GM18858 (cell line): ENCODE data around the gene ARSG.
"Not testable (repeated sequence)": the region's sequence is repeated elsewhere in the genome, so short reads cannot be mapped to it uniquely, and the experiment has no call there.

ENCODE experiments used
- ATAC-seq: cut with Tn5 transposase; IDR thresholded peaks from one replicate; pipeline ENCODE4 v1.9.1; 2021; ENCODE audit not compliant: unreplicated experiment

ARSG gene

DNA sequence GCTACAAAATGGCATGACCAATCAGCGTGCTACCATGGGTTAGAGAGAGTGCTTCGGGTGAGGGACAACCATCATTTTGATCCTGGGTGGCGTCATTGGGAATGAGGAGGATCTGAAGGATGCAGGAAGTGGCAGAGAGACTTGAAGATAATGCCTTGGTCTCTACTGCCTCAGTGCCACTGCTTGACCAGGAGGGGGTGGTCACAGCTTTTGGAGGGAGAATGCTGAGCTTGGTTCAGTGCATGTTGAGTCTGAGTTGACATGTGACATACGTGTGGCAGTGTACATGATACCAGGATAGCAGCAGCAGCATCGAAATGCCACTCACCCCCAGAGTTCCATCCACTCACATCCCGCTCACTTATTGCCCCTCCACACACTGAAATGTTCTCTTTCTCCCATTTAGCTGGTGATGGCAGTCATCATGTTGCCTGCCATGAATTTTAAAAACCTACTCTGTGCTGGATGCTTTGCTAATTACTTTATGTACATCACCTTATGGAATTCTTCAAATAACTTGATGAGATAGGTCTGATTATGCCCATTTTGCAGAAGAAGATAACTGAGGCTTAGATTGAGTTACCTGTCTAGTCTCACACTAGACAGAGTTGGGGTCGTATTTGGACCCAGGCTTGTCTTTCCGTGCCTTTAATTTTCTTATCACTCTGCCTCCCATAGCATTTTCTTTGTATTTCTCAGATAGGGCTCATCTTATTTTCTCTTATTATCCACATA lies 36.7 kb downstream of the ARSG start:
- ATAC-seq: no peak

- ATAC-seq: no peak
Observed at GRCh38 chr17:68328676-68329075, 37.4 kb downstream of the ARSG start.

DNA sequence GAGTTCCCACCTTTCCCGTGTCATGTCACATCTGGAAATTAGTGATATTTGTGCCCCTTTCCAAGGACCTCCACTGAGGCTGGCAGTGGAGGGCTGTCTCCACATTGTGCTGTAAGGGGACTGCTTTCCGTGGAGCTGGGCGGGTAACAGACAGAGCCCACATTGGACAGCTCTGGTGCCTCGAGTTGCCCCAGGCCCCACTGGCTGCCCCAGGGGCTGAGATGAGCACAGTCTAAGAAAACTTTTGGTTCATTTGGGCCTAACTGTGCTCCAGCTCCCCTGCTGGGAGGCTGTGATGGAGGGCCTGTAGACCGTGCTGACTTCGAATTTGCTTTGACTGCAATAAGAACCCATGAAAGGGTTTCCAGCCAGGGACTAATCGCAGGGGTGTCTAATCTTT lies 38.0 kb downstream of the ARSG start:
- no peak for ATAC-seq

DNA sequence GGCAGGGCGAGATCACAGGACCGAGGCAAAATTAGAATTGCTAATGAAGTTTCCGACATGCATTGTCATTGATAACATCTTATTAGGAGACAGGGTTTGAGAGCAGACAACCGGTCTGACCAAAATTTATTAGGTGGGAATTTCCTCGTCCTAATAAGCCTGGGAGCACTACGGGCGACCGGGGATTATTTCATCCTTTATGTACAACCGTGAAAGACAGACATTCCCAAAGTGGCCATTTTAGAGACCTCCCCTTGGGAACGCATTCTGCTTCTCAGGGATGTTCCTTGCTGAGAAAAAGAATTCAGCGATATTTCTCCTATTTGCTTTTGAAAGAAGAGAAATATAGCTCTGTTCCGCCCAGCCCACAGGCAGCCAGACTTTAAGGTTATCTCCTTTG lies 40.6 kb downstream of the ARSG start:
- not testable (repeated sequence) for ATAC-seq

DNA sequence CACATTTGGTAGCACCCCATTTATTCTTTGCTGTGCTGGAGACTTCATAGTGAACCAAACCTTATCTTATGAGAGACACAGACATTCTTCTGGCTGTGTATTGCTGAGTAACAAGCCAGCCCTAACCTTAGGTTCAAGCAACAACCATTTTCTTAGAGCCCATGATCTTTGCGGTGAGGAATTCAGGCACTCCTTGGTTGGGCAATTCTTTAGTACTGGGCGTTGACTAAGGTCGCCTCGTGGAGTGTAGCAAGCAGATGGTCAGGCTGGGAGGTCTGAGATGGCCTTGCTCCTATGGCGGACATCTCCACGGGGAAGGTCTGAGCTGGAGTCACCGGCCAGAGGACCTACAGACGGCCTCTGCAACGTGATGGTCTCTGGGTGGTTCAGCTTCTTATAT lies 43.1 kb downstream of the ARSG start:
- no peak for ATAC-seq

DNA sequence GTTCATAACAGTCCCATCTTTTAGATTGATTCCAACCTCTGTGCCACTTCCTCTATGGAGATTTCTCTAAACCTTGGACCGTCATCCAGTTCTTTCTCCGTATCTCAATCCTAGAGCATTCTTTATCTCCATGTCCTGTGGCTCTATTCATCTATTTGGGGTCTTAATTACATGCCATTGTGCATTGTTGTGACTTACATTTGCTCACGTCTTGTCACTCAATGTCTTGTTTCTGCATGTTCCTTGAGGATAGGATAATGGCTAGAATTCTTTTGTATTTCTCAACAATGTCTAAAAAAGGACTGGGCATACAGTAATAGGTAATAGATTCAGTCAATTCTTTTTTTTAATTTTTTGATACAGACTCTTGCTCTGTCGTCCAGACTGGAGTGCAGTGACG lies 50.2 kb downstream of the ARSG start:
- ATAC-seq: no peak

- ATAC-seq: no peak
Observed at GRCh38 chr17:68343976-68344375, 52.7 kb downstream of the ARSG start.

- no peak for ATAC-seq
Observed at GRCh38 chr17:68344701-68345136, 53.4 kb downstream of the ARSG start.

DNA sequence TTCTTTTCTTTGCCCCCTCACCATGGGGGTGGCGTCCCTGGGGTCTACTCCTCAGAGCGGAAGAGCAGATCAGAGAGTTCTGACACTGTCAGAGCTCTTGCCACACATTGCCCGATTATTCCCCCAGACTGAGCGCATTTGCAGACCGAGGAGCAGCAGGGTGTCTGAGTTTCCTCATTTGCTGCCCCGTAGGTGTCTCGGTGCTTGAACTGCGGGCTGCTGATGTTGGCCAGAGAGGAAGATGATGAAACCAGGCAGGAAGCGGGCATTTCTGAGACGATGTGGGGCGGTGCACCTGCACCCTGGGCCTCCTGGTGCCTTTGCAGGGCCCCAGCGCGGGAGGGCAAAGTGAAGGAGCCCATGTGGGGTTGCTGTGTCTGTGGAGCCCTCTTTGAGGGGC lies 55.2 kb downstream of the ARSG start:
- ATAC-seq: peak; percentile 47

DNA sequence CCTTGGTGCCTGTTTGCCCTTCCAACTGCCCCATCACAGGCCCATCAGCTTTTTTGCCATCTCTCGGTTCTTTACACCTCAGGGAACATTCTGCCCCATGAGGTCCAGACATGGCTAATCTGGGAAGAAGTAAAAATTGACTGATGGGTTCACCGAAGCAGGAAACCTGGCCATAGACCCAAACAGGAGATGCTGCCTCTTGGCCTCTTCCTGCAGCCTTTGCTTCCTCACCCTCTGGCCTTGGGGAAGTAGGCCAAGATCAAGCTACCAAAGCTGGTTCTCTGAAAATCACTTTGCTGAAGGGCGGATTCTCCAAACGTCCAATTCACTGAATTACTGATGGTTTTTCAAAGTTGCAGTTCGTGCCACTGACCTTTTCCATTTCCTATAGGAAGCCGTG lies 56.1 kb downstream of the ARSG start:
- ATAC-seq: no peak

DNA sequence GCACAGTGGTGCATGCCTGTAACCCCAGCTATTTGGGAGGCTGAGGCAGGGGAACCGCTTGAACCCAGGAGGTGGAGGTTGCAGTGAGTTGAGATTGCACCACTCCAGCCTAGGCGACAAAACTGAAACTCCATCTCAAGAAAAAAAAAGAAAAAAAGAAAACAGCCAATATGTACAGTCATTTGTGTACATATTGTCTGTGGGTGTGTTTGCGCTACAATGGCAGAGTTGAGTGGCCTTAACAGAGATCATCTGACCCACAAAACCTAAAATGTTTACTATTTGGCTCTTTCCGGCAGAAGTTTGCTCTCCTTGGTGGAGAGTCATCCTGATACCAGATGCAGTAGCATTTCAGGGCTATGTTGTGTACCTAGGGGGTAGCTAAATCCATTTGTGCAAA lies 57.9 kb downstream of the ARSG start:
- peak; percentile 67 for ATAC-seq

DNA sequence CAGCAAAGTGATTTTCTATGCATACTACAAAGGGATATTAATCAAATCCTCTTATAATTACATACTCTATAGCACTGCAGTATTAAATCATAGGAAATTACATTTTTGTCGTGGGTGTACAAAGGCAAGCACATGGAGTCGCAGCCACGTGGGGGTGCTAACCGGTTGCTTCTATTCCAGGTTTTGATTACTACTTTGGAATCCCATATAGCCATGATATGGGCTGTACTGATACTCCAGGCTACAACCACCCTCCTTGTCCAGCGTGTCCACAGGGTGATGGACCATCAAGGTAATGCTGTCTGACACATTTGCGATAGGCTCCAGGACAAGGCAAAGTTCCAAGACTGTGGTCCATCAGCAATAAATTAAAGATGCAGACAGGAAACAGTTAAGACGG lies 60.1 kb downstream of the ARSG start:
- ATAC-seq: no peak

DNA sequence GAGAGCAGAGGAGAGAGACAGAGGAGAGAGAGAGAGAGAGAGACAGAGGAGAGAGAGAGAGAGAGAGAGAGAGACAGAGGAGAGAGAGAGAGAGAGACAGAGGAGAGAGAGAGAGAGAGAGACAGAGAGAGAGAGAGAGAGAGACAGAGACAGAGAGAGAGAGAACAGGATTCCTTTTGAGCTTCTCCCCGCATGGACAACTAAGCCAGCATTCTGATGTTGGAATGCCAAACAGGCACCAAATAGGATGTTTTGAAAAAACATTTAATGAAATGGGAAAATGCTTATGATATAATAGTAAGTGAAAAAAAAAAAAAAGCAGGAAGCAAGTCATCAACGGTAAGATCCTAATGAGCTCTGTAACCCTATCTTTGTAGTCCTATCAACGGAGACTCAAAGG lies 60.7 kb downstream of the ARSG start:
- ATAC-seq: no peak

- not testable (repeated sequence) for ATAC-seq
Observed at GRCh38 chr17:68352671-68353070, 61.4 kb downstream of the ARSG start.

DNA sequence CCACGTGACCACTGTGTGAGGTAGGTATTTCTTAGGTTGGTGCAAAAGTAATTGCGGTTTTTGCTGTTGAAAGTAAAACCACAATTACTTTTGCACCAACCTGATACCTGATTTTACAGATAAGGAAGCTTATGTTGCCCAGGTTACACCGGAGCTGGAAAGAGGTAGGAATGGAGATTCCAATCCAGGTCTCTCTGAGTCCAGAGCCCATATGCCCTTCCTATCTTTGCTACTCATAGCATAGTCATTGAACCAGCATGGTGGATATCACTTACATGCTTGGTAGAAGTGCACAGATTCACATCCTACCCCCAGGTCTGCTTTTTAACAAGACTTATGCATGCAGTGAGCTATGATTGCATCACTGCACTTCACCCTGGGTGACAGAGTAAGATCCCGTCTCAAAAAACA lies 61.8 kb downstream of the ARSG start:
- no peak for ATAC-seq

- not testable (repeated sequence) for ATAC-seq
Observed at GRCh38 chr17:68354311-68354710, 63.0 kb downstream of the ARSG start.

GRCh38 chr17:68355108-68355507 lies 63.8 kb downstream of the ARSG start:
- not testable (repeated sequence) for ATAC-seq

GRCh38 chr17:68356520-68356919 lies 65.2 kb downstream of the ARSG start:
- peak; percentile 93 for ATAC-seq

DNA sequence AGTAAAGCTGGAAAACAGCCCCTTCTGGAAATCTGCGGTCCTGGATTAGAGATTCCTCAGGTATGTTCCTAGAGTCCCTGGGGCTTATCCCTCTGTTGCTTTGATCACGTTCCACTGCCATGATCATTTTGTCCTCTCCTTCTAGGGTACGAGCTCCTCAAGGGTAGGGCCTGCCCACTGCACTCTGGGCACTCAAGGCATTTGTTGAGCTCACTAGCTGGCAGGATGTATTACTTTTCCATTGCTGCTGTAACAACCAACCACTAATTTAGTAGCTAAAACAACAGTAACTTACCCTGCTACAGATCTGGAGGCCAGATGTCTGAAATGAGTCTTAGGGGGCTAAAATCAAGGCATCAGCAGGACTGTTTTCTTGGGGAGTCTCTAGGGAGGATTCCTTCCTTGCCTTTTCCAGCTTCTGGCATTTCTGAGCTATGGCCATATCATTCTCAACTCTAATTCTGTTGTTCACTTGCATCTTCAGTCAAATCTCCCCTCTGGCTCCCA lies 65.7 kb downstream of the ARSG start:
- ATAC-seq: no peak

GRCh38 chr17:68357886-68358285 lies 66.6 kb downstream of the ARSG start:
- ATAC-seq: no peak

DNA sequence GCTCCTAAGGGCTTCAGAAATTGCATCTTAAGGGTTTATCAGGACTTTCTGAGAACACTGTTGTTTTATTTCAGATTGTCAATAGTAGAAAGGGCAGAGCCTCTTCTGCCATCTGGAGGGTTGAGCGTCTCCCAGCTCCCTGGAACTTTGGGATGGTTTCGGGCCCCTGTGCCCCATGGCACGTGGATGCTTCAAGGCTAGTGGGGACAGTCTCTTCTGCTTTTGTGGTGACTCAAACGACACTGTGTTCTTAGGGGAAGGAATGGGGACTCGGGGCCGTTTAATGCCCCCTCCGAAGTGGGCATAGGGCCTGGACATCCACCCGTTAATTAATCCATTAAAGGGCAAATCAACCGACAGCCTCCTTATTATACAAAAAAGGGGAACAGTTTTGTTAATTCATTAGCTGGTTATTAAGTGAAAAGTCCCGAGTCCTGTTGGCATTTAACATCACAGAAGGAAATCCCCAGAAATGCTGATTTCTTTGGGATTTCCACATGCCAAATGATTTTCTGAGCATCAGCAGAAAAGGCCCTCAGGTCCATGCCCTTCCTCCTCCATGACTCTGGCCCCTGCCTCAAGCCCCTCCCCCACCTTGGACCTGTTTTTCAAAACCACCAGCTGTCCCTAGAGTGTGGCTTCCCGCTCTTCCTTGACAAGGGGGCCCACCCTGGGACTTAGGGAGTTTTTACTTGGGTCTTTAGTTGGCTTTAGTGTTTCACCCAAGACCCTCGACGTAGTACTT lies 68.7 kb downstream of the ARSG start:
- no peak for ATAC-seq

DNA sequence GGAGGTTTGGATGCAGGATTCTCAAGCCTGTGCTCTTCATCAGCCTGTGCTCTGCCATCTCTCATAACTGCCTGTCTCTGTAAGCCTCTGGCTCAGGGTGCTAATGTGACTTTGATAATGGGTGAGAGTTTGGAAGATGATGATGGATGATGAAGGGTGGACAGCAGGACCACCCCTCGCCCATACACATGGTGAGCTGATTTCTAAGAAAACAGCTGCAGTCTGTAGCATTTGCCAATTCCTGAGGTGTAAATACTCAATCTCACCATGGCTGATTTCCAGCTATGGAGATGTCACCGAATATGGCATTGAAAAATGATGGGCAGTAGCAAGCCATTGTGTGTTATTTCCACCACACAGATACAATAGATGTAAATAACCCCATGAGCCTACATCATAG lies 74.2 kb downstream of the ARSG start:
- ATAC-seq: no peak
